Measurements from ENCODE around the gene ICOSLG. TPM values are rescaled to one million over a fixed set of nuclear protein-coding genes. Genes with fewer than 3 reads are reported as not detected.
A peak's percentile ranks its signal among the peaks of the same experiment; 100 is the strongest.

Gene ICOSLG
- total RNA-seq, 2 donors from 2014 or later, result 5.3 to 5.8 TPM

- H3K9me3 Mint-ChIP-seq, result no peaks in the 10 kb centered on the region
- DNase-seq, result peak; percentile 48
- Histone ChIP-seq H3K4me1 (ENCODE audit: control insufficient read depth, insufficient read depth, low read length) (peaks cover 8% of the 10 kb centered on the region), H3K36me3 (ENCODE audit: control insufficient read depth, insufficient read depth, low read length) (no peaks in the 10 kb centered on the region), H3K9me3 (ENCODE audit: control insufficient read depth, low read length) (no peaks in the 10 kb centered on the region), H3K9ac (ENCODE audit: extremely low read depth, low read length, poor library complexity, severe bottlenecking) (no peak overlapping the region), H3K4me3 (ENCODE audit: low read length) (no peak overlapping the region), H3K27me3 (ENCODE audit: control insufficient read depth, insufficient read depth, low read length, poor library complexity, severe bottlenecking) (no peaks in the 10 kb centered on the region), H3K27ac (ENCODE audit: low read depth, low read length) (no peak overlapping the region)
- no peak overlapping the region for H3K4me3 Mint-ChIP-seq
- TF ChIP-seq CTCF (conservative IDR thresholded peaks at IDR 0.05), result no peak
- WGBS, 2 experiments (ENCODE audit: insufficient coverage in 1 of 2, insufficient read length in 1 of 2), result 89% methylated on average over 12 to 19 of the region's 19 CpGs
- H3K27ac Mint-ChIP-seq, result no peak overlapping the region
- no peaks in the 10 kb centered on the region for H3K27me3 Mint-ChIP-seq (ENCODE audit: insufficient read depth)
- H3K36me3 Mint-ChIP-seq (ENCODE audit: low read depth), result no peaks in the 10 kb centered on the region
- peaks cover 5% of the 10 kb centered on the region for H3K4me1 Mint-ChIP-seq
Measured at GRCh38 chr21:44260791-44261631, 20.3 kb upstream of the ICOSLG start.

- TF ChIP-seq CTCF (conservative IDR thresholded peaks at IDR 0.05), result no peak
- no peak overlapping the region for H3K4me3 ChIP-seq (ENCODE audit: low read length)
- 80 to 84% methylated on average over 3 to 4 of the region's 4 CpGs for WGBS, 2 experiments (ENCODE audit: insufficient coverage in 1 of 2, insufficient read length in 1 of 2)
- no peak overlapping the region for H3K4me3 Mint-ChIP-seq
- H3K27ac Mint-ChIP-seq, result no peak overlapping the region
- no peaks in the 10 kb centered on the region for H3K9me3 Mint-ChIP-seq
- DNase-seq, result no peak
- H3K4me1 ChIP-seq (ENCODE audit: control insufficient read depth, insufficient read depth, low read length), result peaks cover 8% of the 10 kb centered on the region
- no peaks in the 10 kb centered on the region for H3K36me3 ChIP-seq (ENCODE audit: control insufficient read depth, insufficient read depth, low read length)
- H3K36me3 Mint-ChIP-seq (ENCODE audit: low read depth), result no peaks in the 10 kb centered on the region
- no peaks in the 10 kb centered on the region for H3K27me3 Mint-ChIP-seq (ENCODE audit: insufficient read depth)
- no peaks in the 10 kb centered on the region for H3K9me3 ChIP-seq (ENCODE audit: control insufficient read depth, low read length)
- no peak overlapping the region for H3K27ac ChIP-seq (ENCODE audit: low read depth, low read length)
- no peaks in the 10 kb centered on the region for H3K27me3 ChIP-seq (ENCODE audit: control insufficient read depth, insufficient read depth, low read length, poor library complexity, severe bottlenecking)
- no peak overlapping the region for H3K9ac ChIP-seq (ENCODE audit: extremely low read depth, low read length, poor library complexity, severe bottlenecking)
- peaks cover 5% of the 10 kb centered on the region for H3K4me1 Mint-ChIP-seq
Measured at GRCh38 chr21:44260066-44260465, 19.3 kb upstream of the ICOSLG start.

DNA sequence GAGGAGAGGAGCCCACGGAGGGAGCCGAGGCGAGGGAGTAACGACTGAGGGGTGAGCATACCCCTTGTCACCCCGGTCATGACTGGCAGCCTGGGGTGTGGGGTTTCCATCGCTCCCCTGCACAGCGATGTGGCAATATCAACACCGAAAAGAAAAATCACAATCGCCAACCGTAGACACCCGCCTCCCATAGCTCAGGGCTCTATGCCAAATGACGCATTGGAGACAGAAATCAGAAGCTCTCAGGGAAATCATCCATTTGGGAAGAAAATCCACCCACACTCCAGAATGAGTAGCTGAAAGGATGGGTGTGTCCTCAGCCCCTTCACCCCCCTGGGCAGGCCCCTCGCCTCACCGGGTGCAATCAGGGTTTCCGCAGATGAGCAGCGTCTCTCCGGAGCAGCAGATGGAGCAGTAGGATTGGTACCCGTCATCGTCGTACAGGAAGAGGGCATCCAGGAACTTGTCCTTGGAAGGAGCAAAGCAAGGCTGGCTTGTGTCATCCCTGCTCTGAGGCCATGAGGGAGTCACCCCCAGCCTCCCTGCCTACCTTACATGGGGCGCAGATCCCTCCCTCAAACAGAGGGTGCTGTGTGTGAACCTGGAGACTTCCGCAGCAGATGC lies 18.5 kb upstream of the ICOSLG start:
- Mint-ChIP-seq H3K4me3 (no peak overlapping the region), H3K9me3 (no peaks in the 10 kb centered on the region), H3K27me3 (ENCODE audit: insufficient read depth) (no peaks in the 10 kb centered on the region), H3K27ac (no peak overlapping the region), H3K4me1 (peaks cover 7% of the 10 kb centered on the region), H3K36me3 (ENCODE audit: low read depth) (no peaks in the 10 kb centered on the region)
- H3K4me1 ChIP-seq (ENCODE audit: control insufficient read depth, insufficient read depth, low read length), result peaks cover 8% of the 10 kb centered on the region
- WGBS, 2 experiments (ENCODE audit: insufficient coverage in 1 of 2, insufficient read length in 1 of 2), result 94 to 95% methylated on average over 22 of the region's 22 CpGs
- no peaks in the 10 kb centered on the region for H3K36me3 ChIP-seq (ENCODE audit: control insufficient read depth, insufficient read depth, low read length)
- H3K27me3 ChIP-seq (ENCODE audit: control insufficient read depth, insufficient read depth, low read length, poor library complexity, severe bottlenecking), result no peaks in the 10 kb centered on the region
- TF ChIP-seq CTCF (conservative IDR thresholded peaks at IDR 0.05), result no peak
- peak; percentile 31 for DNase-seq
- no peak overlapping the region for H3K4me3 ChIP-seq (ENCODE audit: low read length)
- H3K9ac ChIP-seq (ENCODE audit: extremely low read depth, low read length, poor library complexity, severe bottlenecking), result no peak overlapping the region
- no peaks in the 10 kb centered on the region for H3K9me3 ChIP-seq (ENCODE audit: control insufficient read depth, low read length)
- H3K27ac ChIP-seq (ENCODE audit: low read depth, low read length), result no peak overlapping the region

Data from endodermal cell (in vitro differentiated cells).